Gastroesophageal sphincter (tissue), 3 donors: ENCODE measurements around the gene XPNPEP2.

Experiments used
- POLR2AphosphoS5 ChIP-seq: sonication (generic); formaldehyde crosslinking; IDR thresholded peaks from one replicate; pipeline ENCODE4 v1.6.1; 2017; ENCODE audit warnings: antibody characterized with exemption
- TF ChIP-seq, protein P1 (sequence below), 4 experiments: fragments of 200-600 bp in 2 of 4; fragments of 450-650 bp in 2 of 4; sonication (generic) in 1 of 4; IDR thresholded peaks; one replicate each; pipeline ENCODE4 v1.5.1; 2017 to 2019; ENCODE audit warnings: antibody characterized with exemption in 4 of 4, mild to moderate bottlenecking in 2 of 4, moderate library complexity in 2 of 4

DNA sequence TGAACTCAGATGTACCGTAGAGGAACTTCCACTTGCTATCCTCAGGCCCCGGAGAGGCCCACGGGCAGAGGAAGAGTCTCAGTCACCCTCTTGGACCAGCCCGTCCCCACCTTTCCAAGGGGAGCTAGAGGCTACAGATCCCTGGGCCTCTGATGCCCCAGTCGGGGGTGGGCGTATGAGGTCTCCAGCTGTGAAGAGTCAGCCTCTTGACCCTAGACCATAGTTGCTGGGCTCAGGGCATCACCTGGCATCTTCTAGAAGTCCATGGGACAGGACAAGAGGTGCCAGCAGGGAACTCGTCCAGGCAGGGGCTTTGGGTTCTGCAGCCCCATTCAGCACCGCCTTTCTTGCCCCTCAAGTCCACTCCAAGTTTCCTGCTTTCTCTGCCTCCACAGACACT is 52.6 kb downstream of the XPNPEP2 start:
- TF ChIP-seq, protein P1, sequence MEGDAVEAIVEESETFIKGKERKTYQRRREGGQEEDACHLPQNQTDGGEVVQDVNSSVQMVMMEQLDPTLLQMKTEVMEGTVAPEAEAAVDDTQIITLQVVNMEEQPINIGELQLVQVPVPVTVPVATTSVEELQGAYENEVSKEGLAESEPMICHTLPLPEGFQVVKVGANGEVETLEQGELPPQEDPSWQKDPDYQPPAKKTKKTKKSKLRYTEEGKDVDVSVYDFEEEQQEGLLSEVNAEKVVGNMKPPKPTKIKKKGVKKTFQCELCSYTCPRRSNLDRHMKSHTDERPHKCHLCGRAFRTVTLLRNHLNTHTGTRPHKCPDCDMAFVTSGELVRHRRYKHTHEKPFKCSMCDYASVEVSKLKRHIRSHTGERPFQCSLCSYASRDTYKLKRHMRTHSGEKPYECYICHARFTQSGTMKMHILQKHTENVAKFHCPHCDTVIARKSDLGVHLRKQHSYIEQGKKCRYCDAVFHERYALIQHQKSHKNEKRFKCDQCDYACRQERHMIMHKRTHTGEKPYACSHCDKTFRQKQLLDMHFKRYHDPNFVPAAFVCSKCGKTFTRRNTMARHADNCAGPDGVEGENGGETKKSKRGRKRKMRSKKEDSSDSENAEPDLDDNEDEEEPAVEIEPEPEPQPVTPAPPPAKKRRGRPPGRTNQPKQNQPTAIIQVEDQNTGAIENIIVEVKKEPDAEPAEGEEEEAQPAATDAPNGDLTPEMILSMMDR (IDR thresholded peaks at IDR 0.05): no peak
- TF ChIP-seq POLR2AphosphoS5: no peak
